ENCODE results near the gene CPPED1.

- TF ChIP-seq POLR2AphosphoS5 (IDR thresholded peaks at IDR 0.05) (no peak), CTCF (IDR thresholded peaks at IDR 0.05) (no peak), POLR2A (IDR thresholded peaks at IDR 0.05) (no peak)
Measured at GRCh38 chr16:12688951-12689850, 114.5 kb downstream of the CPPED1 start.

Data from prostate gland (tissue), 2 donors.